Peyer's patch (tissue), 4 donors: ENCODE measurements around the gene TRMT112.

Experiments
- POLR2A ChIP-seq, 2 donors: fragments of 450-650 bp; IDR thresholded peaks; one replicate each; pipeline ENCODE4 v1.5.1; 2017; ENCODE audit warnings: antibody characterized with exemption in 2 of 2, mild to moderate bottlenecking in 2 of 2, moderate library complexity in 2 of 2
- TF ChIP-seq, protein P1 (sequence below), 6 experiments: fragments of 450-650 bp in 4 of 6; fragments of 200-600 bp in 2 of 6; sonication (generic) in 1 of 6; IDR thresholded peaks; one replicate each; pipeline ENCODE4 v1.5.1; 2017 to 2019; ENCODE audit warnings: antibody characterized with exemption in 6 of 6, mild to moderate bottlenecking in 3 of 6, moderate library complexity in 1 of 6

DNA sequence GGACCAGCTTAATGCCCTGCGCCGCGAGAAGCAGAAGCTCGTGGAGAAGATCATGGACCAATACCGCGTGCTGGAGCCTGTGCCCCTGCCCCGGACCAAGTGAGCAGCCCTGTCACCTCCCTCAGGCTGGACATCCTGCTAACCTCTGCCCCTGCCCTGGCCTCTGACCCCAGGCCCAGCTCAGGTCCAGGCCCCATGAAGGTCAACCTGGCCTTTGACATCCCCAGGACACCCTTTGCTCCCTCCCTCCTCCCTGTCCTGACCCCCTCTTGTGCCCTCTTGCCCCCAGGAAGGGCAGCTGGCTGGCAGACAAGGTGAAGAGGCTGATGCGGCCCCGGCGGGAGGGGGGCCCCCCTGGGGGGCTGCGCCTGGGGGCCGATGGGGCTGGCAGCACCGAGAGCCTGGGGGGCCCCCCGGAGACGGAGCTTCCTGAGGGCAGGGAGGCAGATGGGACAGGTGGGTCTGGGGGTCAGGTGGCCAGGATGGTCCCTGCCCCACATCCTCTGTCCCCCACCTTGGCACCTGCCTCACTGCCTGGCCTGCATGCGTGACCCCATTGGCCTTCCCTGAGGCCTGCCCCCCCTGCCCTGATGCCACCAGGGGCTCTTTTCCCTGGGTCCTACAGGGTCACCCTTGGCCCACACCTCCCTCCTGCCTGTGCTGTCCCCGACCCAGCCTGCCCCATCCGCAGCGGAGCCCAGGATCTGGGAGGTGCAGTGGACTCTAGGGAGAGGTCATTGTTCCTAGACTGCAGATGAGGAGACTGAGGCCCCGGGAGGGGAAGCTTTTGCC lies 36.6 kb upstream of the TRMT112 start:
- no peak for TF ChIP-seq POLR2A (IDR thresholded peaks at IDR 0.05)
- TF ChIP-seq, protein P1, sequence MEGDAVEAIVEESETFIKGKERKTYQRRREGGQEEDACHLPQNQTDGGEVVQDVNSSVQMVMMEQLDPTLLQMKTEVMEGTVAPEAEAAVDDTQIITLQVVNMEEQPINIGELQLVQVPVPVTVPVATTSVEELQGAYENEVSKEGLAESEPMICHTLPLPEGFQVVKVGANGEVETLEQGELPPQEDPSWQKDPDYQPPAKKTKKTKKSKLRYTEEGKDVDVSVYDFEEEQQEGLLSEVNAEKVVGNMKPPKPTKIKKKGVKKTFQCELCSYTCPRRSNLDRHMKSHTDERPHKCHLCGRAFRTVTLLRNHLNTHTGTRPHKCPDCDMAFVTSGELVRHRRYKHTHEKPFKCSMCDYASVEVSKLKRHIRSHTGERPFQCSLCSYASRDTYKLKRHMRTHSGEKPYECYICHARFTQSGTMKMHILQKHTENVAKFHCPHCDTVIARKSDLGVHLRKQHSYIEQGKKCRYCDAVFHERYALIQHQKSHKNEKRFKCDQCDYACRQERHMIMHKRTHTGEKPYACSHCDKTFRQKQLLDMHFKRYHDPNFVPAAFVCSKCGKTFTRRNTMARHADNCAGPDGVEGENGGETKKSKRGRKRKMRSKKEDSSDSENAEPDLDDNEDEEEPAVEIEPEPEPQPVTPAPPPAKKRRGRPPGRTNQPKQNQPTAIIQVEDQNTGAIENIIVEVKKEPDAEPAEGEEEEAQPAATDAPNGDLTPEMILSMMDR (IDR thresholded peaks at IDR 0.05): no peak
